Prostate gland (tissue), 2 donors: ENCODE data around the gene EXD2.

Experiments used
- CTCF ChIP-seq, 4 experiments: fragments of 200-600 bp in 2 of 4; fragments of 450-650 bp in 2 of 4; sonication (generic) in 2 of 4; IDR thresholded peaks; 1 replicate in 3 of 4; 2 replicates in 1 of 4; pipeline ENCODE4 v1.5.1; 2016 to 2019; ENCODE audit warnings: antibody characterized with exemption in 4 of 4, mild to moderate bottlenecking in 2 of 4, moderate library complexity in 2 of 4
- POLR2A ChIP-seq: fragments of 450-650 bp; IDR thresholded peaks from one replicate; pipeline ENCODE4 v1.6.1; 2016; ENCODE audit warnings: antibody characterized with exemption, mild to moderate bottlenecking
- POLR2AphosphoS5 ChIP-seq: sonication (generic); formaldehyde crosslinking; IDR thresholded peaks from one replicate; pipeline ENCODE4 v1.6.1; 2017; ENCODE audit warnings: antibody characterized with exemption

- no peak for TF ChIP-seq CTCF (IDR thresholded peaks at IDR 0.05)
- TF ChIP-seq POLR2A, result no peak
- TF ChIP-seq POLR2AphosphoS5, result no peak
Observed at GRCh38 chr14:69181491-69181890, 9.8 kb upstream of the EXD2 start.
